GM21786 (cell line): ENCODE measurements around the gene TRIM6.
"Not testable (repeated sequence)": the region's sequence is repeated elsewhere in the genome, so short reads cannot be mapped to it uniquely, and the experiment has no call there.

Experiments used
- ATAC-seq: cut with Tn5 transposase; IDR thresholded peaks from one replicate; pipeline ENCODE4 v1.9.1; 2021; ENCODE audit not compliant: unreplicated experiment

The TRIM6 gene

GRCh38 chr11:5603326-5603725, 6.9 kb downstream of the TRIM6 start:
- no peak for ATAC-seq

GRCh38 chr11:5604896-5605295, 8.5 kb downstream of the TRIM6 start:
- no peak for ATAC-seq

GRCh38 chr11:5605849-5606248, 9.4 kb downstream of the TRIM6 start:
- no peak for ATAC-seq

- no peak for ATAC-seq
Observed at GRCh38 chr11:5608808-5609207, 12.4 kb downstream of the TRIM6 start.

GRCh38 chr11:5610446-5610845, 14.0 kb downstream of the TRIM6 start:
- no peak for ATAC-seq

DNA sequence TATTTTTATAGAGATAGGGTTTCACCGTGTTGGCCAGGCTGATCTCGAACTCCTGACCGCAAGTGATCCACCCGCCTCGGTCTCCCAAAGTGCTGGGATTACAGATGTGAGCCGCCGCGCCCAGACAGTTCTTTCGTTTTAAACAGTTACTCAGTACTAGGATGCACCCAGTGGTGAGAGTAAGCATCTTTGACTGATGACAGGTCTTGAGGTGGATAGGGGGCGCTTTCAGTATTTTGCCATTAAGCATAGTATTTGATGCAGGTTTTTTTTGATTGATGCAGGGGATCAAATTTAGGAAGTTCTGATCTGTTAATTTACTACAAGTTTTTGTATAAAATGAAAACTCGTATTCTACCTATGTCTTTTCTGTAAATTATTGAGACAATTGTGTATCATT, 15.2 kb downstream of the TRIM6 start:
- no peak for ATAC-seq

- ATAC-seq, result no peak
Observed at GRCh38 chr11:5618807-5619206, 22.4 kb downstream of the TRIM6 start.

- no peak for ATAC-seq
Observed at GRCh38 chr11:5620651-5621521, 24.4 kb downstream of the TRIM6 start.

- ATAC-seq, result no peak
Observed at GRCh38 chr11:5621580-5621979, 25.1 kb downstream of the TRIM6 start.

DNA sequence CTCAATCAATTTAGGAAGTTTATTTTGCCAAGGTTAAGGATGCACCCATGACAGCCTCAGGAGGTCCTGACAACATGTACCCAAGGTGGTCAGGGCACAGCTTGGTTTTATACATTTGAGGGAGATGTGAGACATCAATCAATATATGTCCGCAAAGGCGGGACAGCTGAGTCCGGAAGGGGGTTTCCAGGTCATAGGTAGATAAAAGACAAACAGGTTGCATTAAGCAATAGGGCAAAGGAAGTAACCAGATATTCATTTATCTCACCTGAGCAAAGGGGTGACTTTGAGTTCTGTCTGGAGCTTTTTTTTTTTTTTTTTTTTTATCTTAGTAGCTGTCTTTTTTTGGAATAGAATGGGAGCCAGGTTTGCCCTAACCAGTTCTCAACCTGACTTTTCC, 26.4 kb downstream of the TRIM6 start:
- no peak for ATAC-seq

DNA sequence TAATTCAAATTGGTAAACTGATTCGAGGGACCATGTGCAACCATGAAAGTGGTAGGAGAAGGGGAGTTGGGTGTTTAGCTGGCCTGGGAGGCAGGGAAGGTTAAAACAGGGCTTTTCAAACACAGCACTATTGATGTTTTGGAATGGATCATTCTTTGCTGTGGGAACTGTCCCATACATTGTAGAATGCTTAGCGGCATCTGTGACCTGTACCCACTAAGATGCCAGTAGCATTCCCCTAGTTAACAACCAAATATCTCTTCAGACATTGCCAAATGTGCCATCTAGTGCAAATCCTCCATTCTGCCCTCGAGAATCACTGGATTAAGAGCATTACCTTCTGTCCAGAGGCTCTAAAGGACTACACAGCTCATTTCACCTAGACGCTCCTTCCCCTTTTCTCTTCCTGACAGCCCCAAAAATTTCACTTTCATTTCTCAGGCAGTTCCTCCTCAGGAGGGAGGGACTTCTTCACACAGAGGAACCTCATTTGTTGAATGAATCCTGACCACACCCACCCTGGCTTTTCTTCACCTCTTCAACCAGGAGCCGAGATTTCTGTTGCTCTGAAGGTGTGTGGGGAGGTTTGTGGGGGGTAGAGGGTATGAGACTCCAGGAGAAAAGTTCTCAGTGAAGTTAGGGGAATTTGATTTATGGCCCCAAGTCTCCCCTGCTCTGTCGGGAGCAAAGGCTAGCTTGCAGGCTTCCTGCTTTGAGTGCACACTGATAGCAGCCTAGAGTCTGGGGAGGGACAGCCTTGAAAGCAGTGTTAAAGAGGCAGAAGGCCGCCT, 28.2 kb downstream of the TRIM6 start, which contains the start of gene TRIM34:
Gene TRIM34 (plus strand): TSS at position 513 of the 791 bp plus-strand sequence. CDS start 7,331 bp downstream, outside the sequence.
- ATAC-seq, result peak; percentile 95

- ATAC-seq, result no peak
Observed at GRCh38 chr11:5625281-5625680, 28.8 kb downstream of the TRIM6 start.

DNA sequence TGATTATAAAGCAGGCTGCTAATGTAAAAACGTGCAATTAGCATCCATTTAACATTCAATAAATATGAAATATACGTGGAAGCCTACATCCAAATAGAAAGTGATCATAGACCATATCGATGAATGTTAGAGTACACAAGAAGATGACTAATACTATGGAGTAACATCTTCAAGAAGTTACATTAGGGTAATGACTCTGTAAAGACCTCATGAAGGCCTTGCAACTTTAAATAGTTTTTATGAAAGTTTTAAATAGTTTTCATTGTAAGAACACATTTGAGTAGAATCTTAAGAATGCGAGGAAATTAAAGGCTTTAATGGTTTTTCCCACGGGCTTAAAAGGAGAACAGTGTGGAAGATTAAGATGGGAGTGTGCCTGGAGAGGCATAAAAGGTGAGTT, 29.8 kb downstream of the TRIM6 start:
- no peak for ATAC-seq

DNA sequence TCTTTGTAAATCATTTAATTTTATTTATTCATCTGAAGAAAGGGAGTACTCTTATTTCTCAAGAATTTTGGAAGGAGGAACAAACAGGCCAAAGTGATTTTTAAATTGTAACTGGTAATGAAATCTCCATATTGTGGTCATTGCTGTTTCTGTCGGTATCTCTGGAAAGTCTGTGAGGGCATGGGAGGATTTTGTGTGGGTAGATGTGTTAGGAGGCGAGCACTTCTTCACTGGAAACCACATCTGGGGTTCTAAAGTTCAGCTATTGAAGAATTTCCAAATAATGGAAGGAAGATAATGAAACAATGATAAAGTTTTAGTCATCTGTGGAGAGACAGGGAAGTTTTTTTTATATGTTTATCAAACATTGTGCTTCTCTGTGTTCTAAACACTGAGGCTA, 35.0 kb downstream of the TRIM6 start:
- ATAC-seq, result peak; percentile 12

DNA sequence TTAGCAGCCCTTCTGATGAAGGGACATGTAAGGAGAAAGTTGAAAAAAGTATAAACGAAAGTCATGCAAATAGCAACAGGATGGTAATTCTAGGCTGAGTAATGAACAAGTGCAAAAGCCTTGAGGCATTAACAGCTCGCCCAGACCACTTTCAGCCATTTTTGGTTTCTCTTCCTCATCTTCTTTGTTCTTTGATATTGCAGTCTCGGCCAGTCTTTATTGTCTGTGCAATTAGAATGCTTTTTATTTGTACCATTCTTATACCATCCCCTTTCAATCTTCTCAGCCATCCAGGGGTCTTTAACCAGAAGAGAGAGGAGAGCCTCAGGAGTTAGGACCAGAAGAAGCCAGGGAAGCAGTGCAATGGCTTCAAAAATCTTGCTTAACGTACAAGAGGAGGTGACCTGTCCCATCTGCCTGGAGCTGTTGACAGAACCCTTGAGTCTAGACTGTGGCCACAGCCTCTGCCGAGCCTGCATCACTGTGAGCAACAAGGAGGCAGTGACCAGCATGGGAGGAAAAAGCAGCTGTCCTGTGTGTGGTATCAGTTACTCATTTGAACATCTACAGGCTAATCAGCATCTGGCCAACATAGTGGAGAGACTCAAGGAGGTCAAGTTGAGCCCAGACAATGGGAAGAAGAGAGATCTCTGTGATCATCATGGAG, 35.7 kb downstream of the TRIM6 start:
- ATAC-seq, result peak; percentile 94

- no peak for ATAC-seq
Observed at GRCh38 chr11:5639953-5640352, 43.5 kb downstream of the TRIM6 start.

DNA sequence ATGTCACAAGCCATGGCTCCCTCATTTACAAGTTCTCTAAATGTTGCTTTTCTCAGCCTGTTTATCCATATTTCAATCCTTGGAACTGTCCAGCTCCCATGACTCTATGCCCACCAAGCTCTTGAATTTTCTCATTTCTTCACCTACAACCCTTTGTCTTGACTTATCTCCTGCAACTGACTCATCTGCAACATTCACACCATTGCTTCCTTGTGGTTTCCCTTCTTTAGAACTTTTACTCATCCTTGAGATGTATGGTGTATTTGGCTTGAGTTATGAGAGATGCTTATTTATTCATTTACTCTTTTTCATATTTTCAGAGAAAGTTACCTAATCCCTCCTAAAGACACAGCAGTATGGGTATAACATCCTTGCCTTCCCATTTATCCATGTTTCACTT, 47.1 kb downstream of the TRIM6 start:
- ATAC-seq, result no peak

DNA sequence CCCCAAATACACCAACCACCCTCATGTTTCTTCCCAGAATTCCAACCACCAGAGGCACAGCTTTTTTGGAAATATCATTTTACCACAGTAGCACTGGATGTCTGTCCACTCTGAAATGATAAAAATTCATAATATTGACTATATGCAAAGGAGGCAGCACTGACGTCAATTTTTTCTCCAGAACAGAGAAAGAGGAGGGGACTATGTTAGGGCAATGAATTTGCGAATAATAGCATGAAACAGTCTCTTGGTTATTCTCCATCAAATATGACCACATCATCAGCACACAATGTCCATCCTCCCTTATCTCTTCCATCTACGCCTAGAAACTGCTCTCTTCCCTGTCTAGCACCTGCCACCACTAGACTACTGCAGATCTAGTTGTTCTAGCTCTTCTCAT, 49.7 kb downstream of the TRIM6 start:
- no peak for ATAC-seq

GRCh38 chr11:5655474-5655873, 59.0 kb downstream of the TRIM6 start:
- ATAC-seq, result no peak

GRCh38 chr11:5656956-5657355, 60.5 kb downstream of the TRIM6 start:
- ATAC-seq, result not testable (repeated sequence)

DNA sequence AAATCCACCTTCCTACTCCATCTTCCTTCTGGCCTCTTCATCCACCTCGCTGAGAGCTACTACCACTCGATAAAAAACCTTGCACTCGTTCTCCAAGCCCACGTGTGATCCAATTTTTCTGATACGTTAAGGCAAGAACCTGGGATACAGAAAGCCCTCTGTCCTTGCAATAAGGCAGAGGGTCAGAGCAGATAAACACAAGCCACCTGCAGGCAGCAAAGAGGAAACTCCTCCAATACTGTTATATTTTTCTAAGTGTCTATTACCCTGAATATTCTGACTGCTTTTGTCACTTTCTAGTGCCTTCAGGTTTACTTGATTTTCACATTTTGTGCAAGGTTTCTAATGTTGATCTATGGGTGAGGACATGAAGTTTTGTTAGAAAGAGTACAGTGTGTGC, 61.9 kb downstream of the TRIM6 start:
- ATAC-seq, result no peak
